ENCODE measurements around the gene MSRB2. TPM values are rescaled to one million over a fixed set of nuclear protein-coding genes. Genes with fewer than 3 reads are reported as not detected.

MSRB2 gene
- total RNA-seq, 4 donors from 2014 or later, result 9.1 to 17.6 (median 13.8) TPM

- no peak for TF ChIP-seq POLR2A (IDR thresholded peaks at IDR 0.05)
- TF ChIP-seq CTCF (IDR thresholded peaks at IDR 0.05), result peak in 4 of 6 experiments; percentile 11 to 37 (median 34)
- Histone ChIP-seq H3K4me3 (no peak overlapping the region), H3K27ac (no peak overlapping the region), H3K36me3 (no peaks in the 10 kb centered on the region), H3K9me3 (no peaks in the 10 kb centered on the region), H3K27me3 (no peaks in the 10 kb centered on the region), H3K4me1 (no peaks in the 10 kb centered on the region)
- DNase-seq, result no peak
Observed at GRCh38 chr10:23081891-23082290, 13.5 kb upstream of the MSRB2 start.

GRCh38 chr10:23088609-23089008, 6.8 kb upstream of the MSRB2 start:
- TF ChIP-seq CTCF (IDR thresholded peaks at IDR 0.05) (no peak), POLR2A (IDR thresholded peaks at IDR 0.05) (no peak)
- no peak for DNase-seq
- H3K27me3 ChIP-seq, result no peaks in the 10 kb centered on the region
- H3K9me3 ChIP-seq, result no peaks in the 10 kb centered on the region
- H3K4me1 ChIP-seq, result no peaks in the 10 kb centered on the region
- no peak overlapping the region for H3K4me3 ChIP-seq
- no peak overlapping the region for H3K27ac ChIP-seq
- H3K36me3 ChIP-seq, result no peaks in the 10 kb centered on the region

- Histone ChIP-seq H3K27ac (peak overlapping the region in 3 of 4 donors; percentile 88 to 99 (median 97)), H3K27me3 (no peaks in the 10 kb centered on the region), H3K4me1 (peaks cover 0 to 15% (median 4%) of the 10 kb centered on the region in 4 donors), H3K36me3 (no peaks in the 10 kb centered on the region), H3K9me3 (no peaks in the 10 kb centered on the region), H3K4me3 (peak overlapping the region in 3 of 4 donors; percentile 74 to 99 (median 89))
- DNase-seq, result no peak
- TF ChIP-seq POLR2A (IDR thresholded peaks at IDR 0.05) (no peak), CTCF (IDR thresholded peaks at IDR 0.05) (no peak)
Observed at GRCh38 chr10:23094786-23095403, 484 bp upstream of the MSRB2 start.

GRCh38 chr10:23095966-23096801, 805 bp downstream of the MSRB2 start:
- H3K4me1 ChIP-seq, result peaks cover 0 to 23% (median 4%) of the 10 kb centered on the region in 4 donors
- TF ChIP-seq POLR2A (IDR thresholded peaks at IDR 0.05) (no peak), CTCF (IDR thresholded peaks at IDR 0.05) (no peak)
- H3K9me3 ChIP-seq, result no peaks in the 10 kb centered on the region

GRCh38 chr10:23096802-23097549, 1.6 kb downstream of the MSRB2 start:
- Histone ChIP-seq H3K36me3 (no peaks in the 10 kb centered on the region), H3K4me3 (peak overlapping the region in 2 of 4 donors; percentile 89 to 99), H3K27me3 (no peaks in the 10 kb centered on the region), H3K9me3 (no peaks in the 10 kb centered on the region), H3K27ac (peak overlapping the region in 2 of 4 donors; percentile 97 to 99), H3K4me1 (peaks cover 0 to 23% (median 4%) of the 10 kb centered on the region in 4 donors)
- TF ChIP-seq CTCF (IDR thresholded peaks at IDR 0.05), result no peak
- no peak for TF ChIP-seq POLR2A (IDR thresholded peaks at IDR 0.05)
- DNase-seq, result no peak

More at GRCh38 chr10:23095966-23096801, 805 bp downstream of the MSRB2 start:
- Histone ChIP-seq H3K27ac (peak overlapping the region; percentile 88 to 99 (median 95)), H3K27me3 (no peaks in the 10 kb centered on the region), H3K4me3 (peak overlapping the region; percentile 74 to 99 (median 86)), H3K36me3 (no peaks in the 10 kb centered on the region)
- DNase-seq, result peak; percentile 47 to 71 (median 67)

Measured in Peyer's patch (tissue), 4 donors.